Muscle of arm (tissue), 12 donors: ENCODE results near the gene TBCE. TPM values are rescaled to one million over a fixed set of nuclear protein-coding genes. Genes with fewer than 3 reads are reported as not detected.
"Not testable (repeated sequence)": the region's sequence is repeated elsewhere in the genome, so short reads cannot be mapped to it uniquely, and the experiment has no call there.

Experiments
- DNase-seq: peaks from one replicate; pipeline ENCODE4 v3.0.0-alpha.2; 2013
- polyA plus RNA-seq, 12 donors: library from polyadenylated mRNA; unstranded; fragments of 120-200 nt; gene quantifications; one replicate each; pipeline ENCODE4 v1.2.1, GENCODE V29; 2013; ENCODE audit not compliant: insufficient read length in 12 of 12

The TBCE gene
- polyA plus RNA-seq, 12 donors: 32.2 to 64.2 (median 56.0) TPM; not detected in 1

- DNase-seq: no peak
Observed at GRCh38 chr1:235342039-235342438, 25.2 kb upstream of the TBCE start.

GRCh38 chr1:235342471-235342870 lies 24.8 kb upstream of the TBCE start:
- no peak for DNase-seq

- DNase-seq: no peak
Observed at GRCh38 chr1:235343726-235344125, 23.5 kb upstream of the TBCE start.

- no peak for DNase-seq
Observed at GRCh38 chr1:235351441-235351840, 15.8 kb upstream of the TBCE start.

- DNase-seq: no peak
Observed at GRCh38 chr1:235351898-235352297, 15.3 kb upstream of the TBCE start.

- no peak for DNase-seq
Observed at GRCh38 chr1:235357485-235358373, 9.5 kb upstream of the TBCE start.

- DNase-seq: no peak
Observed at GRCh38 chr1:235358899-235359298, 8.3 kb upstream of the TBCE start.

GRCh38 chr1:235364189-235364588 lies 3.0 kb upstream of the TBCE start:
- not testable (repeated sequence) for DNase-seq

GRCh38 chr1:235366286-235366685 lies 941 bp upstream of the TBCE start:
- no peak for DNase-seq

GRCh38 chr1:235368428-235368827 lies 1.2 kb downstream of the TBCE start:
- no peak for DNase-seq

- DNase-seq: no peak
Observed at GRCh38 chr1:235369802-235370201, 2.6 kb downstream of the TBCE start.

GRCh38 chr1:235375919-235376605 lies 8.8 kb downstream of the TBCE start:
- no peak for DNase-seq

- not testable (repeated sequence) for DNase-seq
Observed at GRCh38 chr1:235378134-235378735, 11.0 kb downstream of the TBCE start.

GRCh38 chr1:235381955-235382739 lies 14.9 kb downstream of the TBCE start:
- DNase-seq: not testable (repeated sequence)

- DNase-seq: not testable (repeated sequence)
Observed at GRCh38 chr1:235385633-235386032, 18.4 kb downstream of the TBCE start.

GRCh38 chr1:235391874-235392273 lies 24.6 kb downstream of the TBCE start:
- DNase-seq: no peak

GRCh38 chr1:235397733-235398132 lies 30.5 kb downstream of the TBCE start:
- DNase-seq: no peak

- DNase-seq: no peak
Observed at GRCh38 chr1:235399661-235400060, 32.4 kb downstream of the TBCE start.

GRCh38 chr1:235401251-235401650 lies 34.0 kb downstream of the TBCE start:
- no peak for DNase-seq

GRCh38 chr1:235402457-235403200 lies 35.4 kb downstream of the TBCE start:
- DNase-seq: no peak

GRCh38 chr1:235403593-235403992 lies 36.4 kb downstream of the TBCE start:
- no peak for DNase-seq
